DLD1 (cell line): Measurements from ENCODE around the gene PPP1R27.

Experiments used
- in situ Hi-C: cut with HindIII; loops from 2 replicates; pipeline ENCODE4 v1.10.0; 2017; ENCODE audit warnings: low sequenced_read_pairs

PPP1R27 gene

GRCh38 chr17:81834831-81835267 lies at the start of gene PPP1R27:
PPP1R27 (minus strand) TSS chr17:81835050; CDS start chr17:81834953, 97 bp downstream.
- in situ Hi-C loops, result no loop called here

- in situ Hi-C loops, result no loop called here
These were observed 49.7 kb upstream of the PPP1R27 start for GRCh38 chr17:81884520-81884919.

GRCh38 chr17:81879121-81879520 lies 44.3 kb upstream of the PPP1R27 start:
- in situ Hi-C loops, result no loop called here

- in situ Hi-C loops, result no loop called here
These were observed 43.4 kb upstream of the PPP1R27 start for GRCh38 chr17:81878294-81878693.

- in situ Hi-C loops, result no loop called here
These were observed 42.7 kb upstream of the PPP1R27 start for GRCh38 chr17:81877569-81877968.

- in situ Hi-C loops, result no loop called here
These were observed 36.8 kb upstream of the PPP1R27 start for GRCh38 chr17:81871387-81872230.

- in situ Hi-C loops, result no loop called here
These were observed 36.1 kb upstream of the PPP1R27 start, which contains the start of gene ARHGDIA for GRCh38 chr17:81870981-81871386. ARHGDIA (minus strand) TSS chr17:81871337; CDS start chr17:81869930, 1,407 bp downstream.

- in situ Hi-C loops, result no loop called here
These were observed 35.5 kb upstream of the PPP1R27 start for GRCh38 chr17:81870131-81870980.

- in situ Hi-C loops, result no loop called here
These were observed 34.6 kb upstream of the PPP1R27 start for GRCh38 chr17:81869221-81870130.

- in situ Hi-C loops, result no loop called here
These were observed 33.9 kb upstream of the PPP1R27 start for GRCh38 chr17:81868674-81869220.

- in situ Hi-C loops, result no loop called here
These were observed 33.3 kb upstream of the PPP1R27 start for GRCh38 chr17:81867991-81868673.

- in situ Hi-C loops, result no loop called here
These were observed 32.5 kb upstream of the PPP1R27 start for GRCh38 chr17:81867170-81867990.

- in situ Hi-C loops, result no loop called here
These were observed 31.8 kb upstream of the PPP1R27 start for GRCh38 chr17:81866440-81867169.

- in situ Hi-C loops, result no loop called here
These were observed 31.0 kb upstream of the PPP1R27 start for GRCh38 chr17:81865733-81866439.

GRCh38 chr17:81865358-81865732 lies 30.5 kb upstream of the PPP1R27 start:
- in situ Hi-C loops, result no loop called here

- in situ Hi-C loops, result no loop called here
These were observed 29.3 kb upstream of the PPP1R27 start for GRCh38 chr17:81863833-81864768.
